Inflammatory macrophage treated with lipopolysaccharide for 1 hour (primary cell): ENCODE results near the gene POC1A.
"Not testable (repeated sequence)": the region's sequence is repeated elsewhere in the genome, so short reads cannot be mapped to it uniquely, and the experiment has no call there.

ENCODE experiments used
- DNase-seq, 2 donors: peaks; one replicate each; pipeline ENCODE4 v3.0.0-alpha.2; 2020 to 2022

POC1A gene

GRCh38 chr3:52183786-52184445 lies 29.7 kb upstream of the POC1A start:
- DNase-seq, result no peak

- DNase-seq, result no peak
Observed at GRCh38 chr3:52182691-52183090, 28.5 kb upstream of the POC1A start.

- DNase-seq, result no peak
Observed at GRCh38 chr3:52182196-52182595, 28.0 kb upstream of the POC1A start.

GRCh38 chr3:52181543-52181942 lies 27.3 kb upstream of the POC1A start:
- DNase-seq, result no peak

DNA sequence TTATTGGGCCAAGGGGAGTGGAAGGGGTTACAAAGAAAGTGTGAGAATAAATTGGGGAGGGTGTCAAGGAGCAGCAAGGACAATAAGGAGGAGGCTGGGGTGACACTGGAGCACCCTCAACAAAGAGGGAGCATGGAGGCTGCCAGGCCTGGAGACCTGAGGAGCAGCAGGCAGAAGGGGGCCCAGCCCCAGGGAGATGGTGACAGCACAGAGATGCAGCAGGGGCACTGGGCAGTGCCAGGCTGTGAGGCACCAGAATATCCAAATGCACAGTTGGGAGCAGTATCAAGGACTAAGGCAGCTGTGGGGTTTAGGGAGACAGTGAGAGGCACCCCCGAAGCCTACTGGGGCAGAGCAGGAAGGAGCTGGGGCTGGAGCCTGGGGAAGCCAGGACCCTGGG lies 24.3 kb upstream of the POC1A start:
- no peak for DNase-seq

DNA sequence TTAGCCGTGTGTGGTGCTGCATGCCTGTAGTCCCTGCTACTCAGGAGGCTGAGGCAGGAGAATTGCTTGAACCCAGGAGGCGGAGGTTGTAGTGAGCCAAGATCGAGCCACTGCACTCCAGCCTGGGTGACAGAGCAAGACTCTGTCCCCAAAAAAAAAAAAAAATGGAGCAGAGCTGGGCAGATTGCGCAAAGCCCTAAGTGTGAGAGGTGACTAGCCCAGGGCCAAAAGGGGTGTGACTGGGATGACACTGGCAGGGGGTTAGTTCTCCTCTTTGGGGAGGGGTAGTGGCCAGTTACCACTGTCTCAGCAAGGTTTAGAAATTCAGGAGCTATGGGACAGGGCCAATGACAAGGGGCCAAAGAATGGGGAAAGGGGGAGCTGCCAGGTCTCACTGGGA lies 23.9 kb upstream of the POC1A start:
- not testable (repeated sequence) for DNase-seq

GRCh38 chr3:52177701-52178042 lies 23.4 kb upstream of the POC1A start:
- DNase-seq, result no peak

- DNase-seq, result no peak
Observed at GRCh38 chr3:52176951-52177700, 22.9 kb upstream of the POC1A start.

- no peak for DNase-seq
Observed at GRCh38 chr3:52176180-52176752, 22.0 kb upstream of the POC1A start.

GRCh38 chr3:52175416-52176179 lies 21.4 kb upstream of the POC1A start:
- no peak for DNase-seq

- peak; percentile 51 to 52 for DNase-seq
Observed at GRCh38 chr3:52174896-52175295, 20.7 kb upstream of the POC1A start.

- DNase-seq, result no peak
Observed at GRCh38 chr3:52173101-52173500, 18.9 kb upstream of the POC1A start.

DNA sequence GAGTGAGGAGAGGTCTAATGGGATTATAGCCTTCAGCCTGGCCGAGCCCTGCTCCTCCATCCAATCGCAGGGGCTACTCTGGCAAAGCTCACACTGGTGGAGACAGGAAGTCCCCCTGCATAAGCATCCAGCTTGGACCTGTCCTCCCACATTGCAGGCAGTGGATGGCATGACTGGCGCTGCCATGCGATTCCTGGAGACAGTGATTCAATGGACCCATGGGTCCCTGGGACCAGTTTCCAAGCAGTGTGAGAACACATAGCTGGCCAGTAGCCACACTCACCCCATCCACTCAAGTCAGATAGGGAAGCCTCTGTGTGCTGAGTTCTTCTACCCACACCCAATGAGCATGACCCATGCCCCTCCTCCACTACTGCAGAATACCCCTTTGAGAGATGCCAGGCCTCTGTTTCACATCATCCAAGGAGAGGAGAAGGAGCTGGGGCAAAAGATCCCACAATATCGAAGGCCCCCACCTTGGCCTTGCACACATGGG lies 18.1 kb upstream of the POC1A start:
- DNase-seq, result no peak

DNA sequence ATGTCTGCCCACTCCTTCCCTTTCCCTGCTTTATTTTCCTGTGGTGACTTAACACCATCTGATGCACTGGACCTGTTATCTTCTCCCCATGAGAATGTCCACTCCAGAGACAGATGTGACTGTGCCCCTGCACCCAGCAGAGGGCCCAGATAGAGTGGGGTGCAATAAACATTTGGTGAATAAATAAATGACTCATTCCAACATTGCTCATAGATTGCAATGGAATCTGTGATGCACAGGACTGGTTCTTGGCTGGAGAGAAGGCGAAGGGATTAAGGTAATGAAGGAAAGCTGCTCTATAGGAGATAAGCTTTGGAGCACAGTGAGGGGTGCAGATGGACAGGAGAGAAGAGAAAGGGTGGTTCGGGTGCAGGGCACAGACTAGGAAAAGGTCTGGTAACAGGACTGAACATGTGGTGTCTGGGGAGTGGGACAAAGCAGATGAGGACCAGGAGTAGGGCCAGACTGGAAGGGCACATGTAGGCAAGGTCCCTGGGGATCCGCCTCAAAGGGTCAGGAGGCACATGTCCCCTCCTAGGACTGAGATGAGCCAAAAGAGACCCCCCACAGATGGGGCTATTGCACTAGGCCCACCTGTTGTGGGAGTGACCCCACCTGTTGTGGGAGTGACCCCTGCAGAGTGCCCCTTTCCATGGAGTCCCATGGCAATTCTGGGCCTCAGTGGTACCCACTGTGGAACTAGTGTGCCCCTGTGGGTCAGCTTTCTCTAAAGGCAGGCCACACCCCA lies 17.5 kb upstream of the POC1A start:
- DNase-seq, result peak; percentile 36 to 40

DNA sequence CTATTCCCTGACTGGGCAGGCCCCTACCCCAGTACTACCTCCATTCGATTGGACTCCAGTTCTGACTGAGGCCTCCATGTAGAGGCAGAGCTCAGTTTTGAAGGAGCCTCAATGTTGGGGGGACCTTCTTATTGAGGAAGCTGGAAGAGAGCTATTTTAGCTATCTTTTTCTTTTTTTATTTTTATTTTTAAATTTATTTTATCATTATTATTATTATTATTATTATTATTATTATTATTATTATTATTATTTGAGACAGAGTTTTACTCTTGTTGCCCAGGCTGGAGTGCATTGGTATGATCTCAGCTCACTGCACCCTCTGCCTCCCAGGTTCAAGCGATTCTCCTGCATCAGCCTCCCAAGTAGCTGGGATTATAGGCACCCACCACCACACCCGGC lies 16.0 kb upstream of the POC1A start:
- not testable (repeated sequence) for DNase-seq

DNA sequence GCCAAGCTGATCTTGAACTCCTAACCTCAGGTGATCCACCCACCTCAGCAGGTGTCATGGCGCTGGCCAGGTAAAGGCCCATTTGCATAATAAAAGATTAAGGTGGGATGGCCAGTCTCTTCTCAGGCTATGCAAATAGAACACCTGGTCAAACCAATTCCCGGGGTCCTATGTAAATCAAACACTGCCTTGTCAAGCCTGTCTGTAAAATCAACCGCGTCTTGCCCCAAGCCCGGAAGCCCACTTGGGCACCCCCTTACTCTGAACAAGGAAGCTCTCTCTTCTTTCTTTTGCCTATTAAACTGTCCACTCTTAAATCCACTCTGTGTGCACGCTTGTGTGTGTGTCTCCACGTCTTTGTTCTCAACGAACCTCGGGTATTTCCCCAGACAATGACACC lies 13.0 kb upstream of the POC1A start:
- no peak for DNase-seq

DNA sequence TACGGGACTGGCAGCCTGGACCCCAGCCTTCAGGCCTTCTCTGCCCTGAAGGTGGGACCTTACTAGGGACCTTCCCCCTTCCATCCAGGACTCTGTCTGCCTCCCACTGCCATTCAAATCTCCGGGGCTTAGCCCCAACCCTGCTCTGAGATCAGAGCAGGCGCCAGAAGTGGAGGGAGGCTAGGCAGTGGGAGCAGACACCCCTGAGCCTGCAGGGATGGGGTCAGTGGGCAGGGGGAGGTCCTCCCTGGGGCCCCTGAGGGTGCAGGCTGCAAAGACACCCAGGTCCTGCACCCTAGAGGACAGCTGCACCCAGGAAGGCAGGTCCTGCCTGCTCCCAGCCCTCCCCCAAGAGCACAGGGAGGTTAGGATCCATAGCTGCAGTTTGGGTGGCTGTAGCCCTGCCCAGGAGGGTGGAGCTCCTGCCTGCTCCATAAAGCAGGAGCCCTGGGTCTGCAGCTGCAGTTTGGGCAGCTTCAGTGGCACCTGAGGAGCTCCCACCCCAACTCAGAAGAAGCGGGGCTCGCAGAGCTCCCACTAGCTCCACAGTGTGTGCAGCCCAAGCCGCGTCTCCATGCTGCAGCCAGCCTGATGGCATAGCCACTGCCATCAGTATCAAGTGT lies 8.1 kb upstream of the POC1A start:
- no peak for DNase-seq

DNA sequence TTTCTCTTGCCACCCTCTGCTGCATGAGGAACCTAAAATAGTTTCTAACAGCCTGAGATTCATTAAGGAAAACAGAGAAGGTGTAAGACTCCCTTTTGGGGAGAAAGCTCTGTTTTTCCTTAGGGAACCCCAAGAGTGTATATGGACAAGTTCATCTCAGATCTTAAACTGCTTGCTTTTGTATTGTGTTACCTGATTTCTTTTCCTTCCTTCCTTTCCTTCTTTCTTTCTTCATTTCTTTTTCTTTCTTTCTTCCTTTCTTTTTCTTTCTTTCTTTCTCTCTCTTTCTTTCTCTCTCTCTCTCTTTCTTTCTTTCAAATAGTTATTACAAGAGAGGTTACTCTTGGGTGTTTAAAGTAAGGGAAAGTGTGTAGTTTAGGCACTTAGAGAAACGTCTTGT lies 5.3 kb upstream of the POC1A start:
- DNase-seq, result no peak

GRCh38 chr3:52155912-52156311 lies 1.7 kb upstream of the POC1A start:
- DNase-seq, result no peak

GRCh38 chr3:52153389-52154096 lies 680 bp downstream of the POC1A start:
- no peak for DNase-seq

- DNase-seq, result not testable (repeated sequence)
Observed at GRCh38 chr3:52151991-52152390, 2.2 kb downstream of the POC1A start.

DNA sequence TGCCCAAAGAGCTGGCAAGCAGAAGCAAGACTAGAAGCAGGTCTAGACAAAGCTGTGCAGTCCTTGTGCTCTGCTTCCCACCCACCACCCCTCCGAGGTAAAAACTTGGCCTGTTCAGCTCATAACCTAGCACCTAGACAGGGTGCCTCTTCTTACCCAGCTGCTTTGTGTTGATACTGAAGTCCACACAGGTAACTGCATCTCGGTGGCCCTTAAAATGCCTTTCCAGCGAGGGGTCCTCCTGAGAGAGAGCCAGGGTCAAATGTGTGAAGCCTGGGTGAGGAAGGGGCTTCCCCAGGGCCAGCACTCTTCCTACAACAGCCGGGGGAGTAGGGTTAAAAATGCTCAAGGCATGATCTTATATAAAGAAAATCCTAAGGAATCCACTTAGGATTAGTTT lies 3.4 kb downstream of the POC1A start:
- no peak for DNase-seq
